GM10248 (cell line): ENCODE data around the gene FUT8.
"Not testable (repeated sequence)": the region's sequence is repeated elsewhere in the genome, so short reads cannot be mapped to it uniquely, and the experiment has no call there.

Source experiments
- CTCF ChIA-PET: fragments of 300-600 bp; sonication (Branson Sonifier 250); formaldehyde crosslinking; extraction: SDS; loops from one replicate; lab custom pipeline; 2021; ENCODE audit warnings: antibody characterized with exemption; lab: Yijun Ruan, JAX
- POLR2A ChIA-PET: fragments of 350-650 bp; sonication (Branson Sonifier 250); formaldehyde crosslinking; extraction: SDS; loops from one replicate; lab custom pipeline; 2020; ENCODE audit warnings: antibody characterized with exemption; lab: Yijun Ruan, JAX
- DNase-seq: peaks from one replicate; pipeline ENCODE4 v3.0.0; 2012; ENCODE audit errors: extremely low spot score
- CTCF ChIP-seq: IDR thresholded peaks from 2 replicates; pipeline ENCODE4 v1.5.1; 2012; ENCODE audit warnings: mild to moderate bottlenecking, low read depth; ENCODE audit errors: extremely low read depth, missing control alignments, control extremely low read depth

FUT8 gene

DNA sequence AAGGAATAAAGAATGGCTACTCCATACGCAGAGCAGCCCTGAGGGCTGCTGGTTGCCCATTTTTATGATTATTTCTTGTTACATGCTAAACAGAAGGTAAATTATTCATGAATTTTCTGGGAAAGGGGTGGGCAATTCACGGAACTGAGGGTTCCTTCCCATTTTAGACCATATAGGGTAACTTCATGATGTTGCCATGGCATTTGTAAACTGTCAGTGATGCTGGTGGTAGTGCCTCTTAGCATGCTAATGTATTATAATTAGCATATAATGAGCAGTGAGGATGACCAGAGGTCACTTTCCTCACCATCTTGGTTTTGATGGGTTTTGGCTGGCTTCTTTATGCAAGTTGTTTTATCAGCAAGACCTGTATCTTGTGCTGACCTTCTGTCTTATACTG is 273.0 kb downstream of the FUT8 start:
- TF ChIP-seq CTCF: no peak
- ChIA-PET POLR2A (no interaction called here), CTCF (no interaction called here)
- no peak for DNase-seq

DNA sequence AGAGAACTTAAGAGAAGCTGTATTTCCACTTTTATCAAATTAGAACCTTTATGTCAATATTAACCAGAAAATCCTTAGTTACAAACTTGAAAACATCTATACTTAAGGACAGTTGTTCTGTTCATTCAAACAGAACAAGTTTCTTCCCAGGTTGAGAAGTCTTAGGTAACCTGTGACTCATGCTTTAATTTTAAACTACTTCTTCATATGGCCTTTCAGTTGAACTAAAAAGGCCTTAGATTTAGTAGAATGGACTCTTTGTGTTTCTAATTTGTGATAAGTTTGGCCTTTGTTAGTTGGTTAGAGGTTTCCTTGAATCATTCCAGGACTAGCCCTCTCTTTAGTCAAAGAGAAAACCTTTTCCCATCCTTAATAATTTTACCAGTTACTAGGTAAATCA is 274.2 kb downstream of the FUT8 start:
- TF ChIP-seq CTCF: no peak
- DNase-seq: no peak
- ChIA-PET POLR2A (no interaction called here), CTCF (interaction anchor here (1.3 kb wide), 1 partner anchor 13 kb away, joined by 3 read pairs; no protein-coding TSS in a partner anchor)

GRCh38 chr14:65689070-65689469 is 276.5 kb downstream of the FUT8 start:
- POLR2A ChIA-PET: no interaction called here
- CTCF ChIA-PET: no interaction called here
- DNase-seq: no peak
- no peak for TF ChIP-seq CTCF

DNA sequence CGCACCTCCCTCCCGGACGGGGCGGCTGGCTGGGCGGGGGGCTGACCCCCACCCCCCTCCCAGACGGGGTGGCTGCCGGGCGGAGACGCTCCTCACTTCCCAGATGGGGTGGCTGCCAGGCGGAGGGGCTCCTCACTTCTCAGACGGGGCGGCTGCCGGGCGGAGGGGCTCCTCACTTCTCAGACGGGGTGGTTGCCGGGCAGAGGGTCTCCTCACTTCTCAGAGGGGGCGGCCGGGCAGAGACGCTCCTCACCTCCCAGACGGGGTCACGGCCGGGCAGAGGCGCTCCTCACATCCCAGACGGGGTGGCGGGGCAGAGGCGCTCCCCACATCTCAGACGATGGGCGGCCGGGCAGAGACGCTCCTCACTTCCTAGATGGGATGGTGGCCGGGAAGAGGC is 280.0 kb downstream of the FUT8 start:
- CTCF ChIA-PET, POLR2A ChIA-PET: not testable (repeated sequence)

GRCh38 chr14:65696801-65697200 is 284.3 kb downstream of the FUT8 start:
- POLR2A ChIA-PET: no interaction called here
- TF ChIP-seq CTCF: no peak
- DNase-seq: no peak
- CTCF ChIA-PET: interaction anchor here (1.4 kb wide), 1 partner anchor 511 kb away, joined by 3 read pairs; no protein-coding TSS in a partner anchor

More for the DNA sequence above, 280.0 kb downstream of the FUT8 start:
- not testable (repeated sequence) for DNase-seq

DNA sequence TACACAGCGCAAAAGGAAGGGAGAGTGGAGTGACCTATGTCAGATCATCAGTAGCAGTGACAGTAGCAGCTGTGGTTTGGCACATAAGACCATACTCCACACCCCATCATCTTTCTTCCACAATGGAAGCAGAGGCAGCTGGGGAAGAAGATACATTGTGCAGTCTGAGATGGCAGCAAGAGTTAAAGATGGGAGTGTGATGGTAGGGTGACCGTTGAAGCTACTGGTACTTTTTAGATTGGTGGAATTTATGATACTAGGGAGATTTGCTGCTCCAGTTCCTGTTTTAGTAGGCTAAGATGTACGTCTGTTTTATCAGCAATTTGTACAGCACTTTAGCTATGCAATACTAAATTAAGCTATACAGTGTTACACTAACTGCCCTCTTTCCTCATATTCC is 291.0 kb downstream of the FUT8 start:
- ChIA-PET CTCF (interaction anchor here (0.8 to 1.6 kb wide), 6 partner anchors 8 to 84 kb away, joined by 3 to 6 read pairs (median 4); no protein-coding TSS in a partner anchor), POLR2A (no interaction called here)
- no peak for TF ChIP-seq CTCF
- no peak for DNase-seq

GRCh38 chr14:65703996-65704395 is 291.5 kb downstream of the FUT8 start:
- no peak for DNase-seq
- ChIA-PET CTCF (interaction anchor here (0.8 to 1.8 kb wide), 4 partner anchors 8 to 301 kb away, joined by 3 to 6 read pairs (median 3); no protein-coding TSS in a partner anchor), POLR2A (no interaction called here)
- TF ChIP-seq CTCF: no peak
